ENCODE results near the gene DOCK1.

DNA sequence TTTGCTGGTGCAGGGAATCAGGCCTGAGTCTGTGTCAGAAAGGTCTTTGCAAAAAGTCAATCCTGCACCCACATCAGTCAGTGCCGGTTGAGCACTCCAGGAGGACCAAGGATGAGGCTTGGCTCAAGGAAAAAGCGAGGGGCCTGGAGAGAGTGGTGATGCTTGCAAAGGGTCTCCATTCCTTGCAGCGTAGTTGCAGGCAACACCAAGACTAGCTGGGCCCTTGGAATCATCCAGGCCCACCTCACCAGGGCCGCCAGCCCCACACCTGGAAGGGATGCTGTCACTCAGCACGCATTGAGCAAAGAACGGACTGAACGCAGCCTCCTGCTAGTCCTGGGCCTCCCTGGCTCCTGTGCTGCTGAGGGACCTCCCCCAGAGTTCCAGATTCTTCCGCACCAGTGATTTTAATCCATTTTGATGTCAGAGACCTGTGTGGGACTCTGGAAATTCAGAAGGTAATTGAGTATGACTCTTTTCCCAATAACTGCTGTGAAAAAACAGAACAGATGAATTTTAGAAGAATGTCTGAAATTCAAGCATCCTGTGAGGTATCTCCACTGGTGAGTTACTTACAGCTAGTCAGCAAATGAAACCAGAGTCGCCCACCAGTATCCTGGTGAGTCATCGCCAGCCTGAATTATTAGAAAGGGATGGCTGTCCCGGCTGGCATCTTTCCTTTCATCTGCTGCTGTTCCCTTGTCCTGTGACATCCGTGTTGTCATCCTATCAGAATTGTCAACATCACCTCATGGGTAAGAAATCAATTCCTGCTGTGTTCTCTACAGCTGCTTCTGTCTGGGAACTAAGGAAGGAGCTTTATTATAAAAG, 493.1 kb downstream of the DOCK1 start:
- TF ChIP-seq, protein P1, sequence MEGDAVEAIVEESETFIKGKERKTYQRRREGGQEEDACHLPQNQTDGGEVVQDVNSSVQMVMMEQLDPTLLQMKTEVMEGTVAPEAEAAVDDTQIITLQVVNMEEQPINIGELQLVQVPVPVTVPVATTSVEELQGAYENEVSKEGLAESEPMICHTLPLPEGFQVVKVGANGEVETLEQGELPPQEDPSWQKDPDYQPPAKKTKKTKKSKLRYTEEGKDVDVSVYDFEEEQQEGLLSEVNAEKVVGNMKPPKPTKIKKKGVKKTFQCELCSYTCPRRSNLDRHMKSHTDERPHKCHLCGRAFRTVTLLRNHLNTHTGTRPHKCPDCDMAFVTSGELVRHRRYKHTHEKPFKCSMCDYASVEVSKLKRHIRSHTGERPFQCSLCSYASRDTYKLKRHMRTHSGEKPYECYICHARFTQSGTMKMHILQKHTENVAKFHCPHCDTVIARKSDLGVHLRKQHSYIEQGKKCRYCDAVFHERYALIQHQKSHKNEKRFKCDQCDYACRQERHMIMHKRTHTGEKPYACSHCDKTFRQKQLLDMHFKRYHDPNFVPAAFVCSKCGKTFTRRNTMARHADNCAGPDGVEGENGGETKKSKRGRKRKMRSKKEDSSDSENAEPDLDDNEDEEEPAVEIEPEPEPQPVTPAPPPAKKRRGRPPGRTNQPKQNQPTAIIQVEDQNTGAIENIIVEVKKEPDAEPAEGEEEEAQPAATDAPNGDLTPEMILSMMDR (IDR thresholded peaks at IDR 0.05) = no peak
- TF ChIP-seq POLR2A (IDR thresholded peaks at IDR 0.05) = no peak
